Upper lobe of left lung (tissue), 6 donors: Measurements from ENCODE around the gene SH3BP4. TPM values are rescaled to one million over a fixed set of nuclear protein-coding genes. Genes with fewer than 3 reads are reported as not detected.

ENCODE experiments used
- ATAC-seq, 2 donors: fragments of 200-7000 bp; cut with Tn5 transposase; one replicate each; pipeline ENCODE4 v1.9.1; 2022; ENCODE audit warnings: mild to moderate bottlenecking in 2 of 2, moderate library complexity in 2 of 2; ENCODE audit not compliant: low FRiP score in 2 of 2
- DNase-seq, 2 donors: peaks; one replicate each; pipeline ENCODE4 v3.0.0-alpha.2; 2019 to 2020
- H3K27ac ChIP-seq, 4 donors: fragments of 200-600 bp; sonication (generic); one replicate each; pipeline ENCODE4 v1.5.1; 2016 to 2019
- H3K27me3 ChIP-seq, 4 donors: fragments of 200-600 bp; sonication (generic); one replicate each; pipeline ENCODE4 v1.5.1; 2017 to 2019
- H3K36me3 ChIP-seq, 4 donors: fragments of 200-600 bp; sonication (generic); one replicate each; pipeline ENCODE4 v1.5.1; 2016 to 2019
- H3K4me1 ChIP-seq, 4 donors: fragments of 200-600 bp; sonication (generic); one replicate each; pipeline ENCODE4 v1.5.1; 2018 to 2019
- H3K4me3 ChIP-seq, 4 donors: fragments of 200-600 bp; sonication (generic); one replicate each; pipeline ENCODE4 v1.5.1; 2017 to 2019; ENCODE audit warnings: mild to moderate bottlenecking in 2 of 4, moderate library complexity in 1 of 4
- H3K9me3 ChIP-seq, 4 donors: fragments of 200-600 bp; sonication (generic); one replicate each; pipeline ENCODE4 v1.5.1; 2018 to 2019
- CTCF ChIP-seq, 6 experiments: fragments of 450-650 bp in 4 of 6; fragments of 200-600 bp in 2 of 6; sonication (generic) in 2 of 6; IDR thresholded peaks; one replicate each; pipeline ENCODE4 v1.5.1; 2016 to 2019; ENCODE audit warnings: antibody characterized with exemption in 6 of 6
- EP300 ChIP-seq, 4 donors: sonication (generic); formaldehyde crosslinking; IDR thresholded peaks; one replicate each; pipeline ENCODE4 v1.5.1; 2017; ENCODE audit warnings: antibody characterized with exemption in 4 of 4, control low read depth in 2 of 4
- POLR2A ChIP-seq, 4 donors: fragments of 450-650 bp; IDR thresholded peaks; one replicate each; pipeline ENCODE4 v1.5.1; 2016 to 2017; ENCODE audit warnings: antibody characterized with exemption in 4 of 4, mild to moderate bottlenecking in 2 of 4
- POLR2AphosphoS5 ChIP-seq, 2 donors: sonication (generic); formaldehyde crosslinking; IDR thresholded peaks; one replicate each; pipeline ENCODE4 v1.5.1; 2017; ENCODE audit warnings: antibody characterized with exemption in 2 of 2
- WGBS, 2 donors: methylation state at CpG; one replicate each; pipeline ENCODE4 v1.1.5; 2017 to 2018; 5-methylcytosine and 5-hydroxymethylcytosine counted together
- total RNA-seq, 6 donors: library from RNA; depleted of rRNA in 4 of 6; stranded (reverse); fragments of >200 nt in 4 of 6; gene quantifications; one replicate each; pipeline versions ENCODE4 v1.1.0 to v1.2.1, GENCODE V29; 2016 to 2021
- donor health status: DM: no; HTN: no; CAD: no; lungs with moderate emphysema.
- donor health status: DM: no; HTN: yes; CAD: no; lungs with severe emphysema.

Gene SH3BP4
- total RNA-seq, 6 donors from 2014 or later, result 27.3 to 57.3 (median 33.4) TPM

GRCh38 chr2:234976479-234977227 is 24.8 kb downstream of the SH3BP4 start:
- Histone ChIP-seq H3K27ac (peak overlapping the region in 1 of 4 donors; percentile 42), H3K4me3 (no peak overlapping the region), H3K27me3 (no peaks in the 10 kb centered on the region), H3K36me3 (no peaks in the 10 kb centered on the region), H3K9me3 (no peaks in the 10 kb centered on the region), H3K4me1 (peaks cover 44 to 64% (median 49%) of the 10 kb centered on the region in 4 donors)
- no peak for TF ChIP-seq CTCF (IDR thresholded peaks at IDR 0.05)
- no peak for TF ChIP-seq EP300 (IDR thresholded peaks at IDR 0.05)
- TF ChIP-seq POLR2A (IDR thresholded peaks at IDR 0.05), result no peak
- TF ChIP-seq POLR2AphosphoS5 (IDR thresholded peaks at IDR 0.05), result no peak
- ATAC-seq (no peak), DNase-seq (no peak)
- WGBS, 2 donors, result 93 to 95% methylated on average over 17 to 18 of the region's 18 CpGs

DNA sequence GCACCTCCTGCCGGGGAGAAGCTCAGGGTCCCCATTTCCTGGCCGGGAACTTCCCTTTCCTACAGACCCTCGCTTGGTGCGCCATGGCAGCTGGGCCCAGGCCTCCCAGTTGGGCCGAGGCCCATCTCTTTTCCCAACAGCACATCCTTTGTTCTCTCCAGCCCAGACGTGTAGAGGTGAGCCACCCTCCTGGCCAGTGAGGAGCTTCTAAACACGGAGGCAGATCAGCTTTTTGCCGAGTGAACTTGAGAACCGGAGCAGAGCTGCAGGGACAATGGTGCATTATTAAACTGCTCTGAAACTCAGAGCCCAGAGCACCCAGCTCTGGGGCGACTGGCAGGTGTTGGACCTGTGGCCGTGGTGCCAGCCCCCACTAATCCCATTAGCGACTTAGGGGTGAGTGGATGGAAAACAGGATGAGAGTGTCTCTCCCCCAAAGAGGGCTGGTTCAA is 25.4 kb downstream of the SH3BP4 start:
- DNase-seq, result no peak
- Histone ChIP-seq H3K4me3 (no peak overlapping the region), H3K36me3 (no peaks in the 10 kb centered on the region), H3K9me3 (no peaks in the 10 kb centered on the region), H3K27me3 (no peaks in the 10 kb centered on the region), H3K27ac (peak overlapping the region in 1 of 4 donors; percentile 42), H3K4me1 (peaks cover 50 to 70% (median 55%) of the 10 kb centered on the region in 4 donors)
- TF ChIP-seq CTCF (IDR thresholded peaks at IDR 0.05) (no peak), POLR2AphosphoS5 (IDR thresholded peaks at IDR 0.05) (no peak)
- no peak for ATAC-seq
- 69 to 79% methylated on average over 3 to 12 of the region's 12 CpGs for WGBS, 2 donors

- TF ChIP-seq POLR2AphosphoS5 (IDR thresholded peaks at IDR 0.05) (peak in 1 of 2 donors; percentile 11), CTCF (IDR thresholded peaks at IDR 0.05) (no peak)
- no peaks in the 10 kb centered on the region for H3K27me3 ChIP-seq
- ATAC-seq, result peak in 1 of 2 donors; percentile 28
- H3K9me3 ChIP-seq, result no peaks in the 10 kb centered on the region
- peak overlapping the region; percentile 4 to 87 (median 68) for H3K27ac ChIP-seq
- H3K4me3 ChIP-seq, result peak overlapping the region in 3 of 4 donors; percentile 7 to 28 (median 16)
- peak in 1 of 2 donors; percentile 57 for DNase-seq
- no peaks in the 10 kb centered on the region for H3K36me3 ChIP-seq
- WGBS, 2 donors, result 47 to 63% methylated on average over 17 to 23 of the region's 23 CpGs
- peaks cover 63 to 83% (median 68%) of the 10 kb centered on the region in 4 donors for H3K4me1 ChIP-seq
Observed at GRCh38 chr2:234978466-234979203, 26.8 kb downstream of the SH3BP4 start.

DNA sequence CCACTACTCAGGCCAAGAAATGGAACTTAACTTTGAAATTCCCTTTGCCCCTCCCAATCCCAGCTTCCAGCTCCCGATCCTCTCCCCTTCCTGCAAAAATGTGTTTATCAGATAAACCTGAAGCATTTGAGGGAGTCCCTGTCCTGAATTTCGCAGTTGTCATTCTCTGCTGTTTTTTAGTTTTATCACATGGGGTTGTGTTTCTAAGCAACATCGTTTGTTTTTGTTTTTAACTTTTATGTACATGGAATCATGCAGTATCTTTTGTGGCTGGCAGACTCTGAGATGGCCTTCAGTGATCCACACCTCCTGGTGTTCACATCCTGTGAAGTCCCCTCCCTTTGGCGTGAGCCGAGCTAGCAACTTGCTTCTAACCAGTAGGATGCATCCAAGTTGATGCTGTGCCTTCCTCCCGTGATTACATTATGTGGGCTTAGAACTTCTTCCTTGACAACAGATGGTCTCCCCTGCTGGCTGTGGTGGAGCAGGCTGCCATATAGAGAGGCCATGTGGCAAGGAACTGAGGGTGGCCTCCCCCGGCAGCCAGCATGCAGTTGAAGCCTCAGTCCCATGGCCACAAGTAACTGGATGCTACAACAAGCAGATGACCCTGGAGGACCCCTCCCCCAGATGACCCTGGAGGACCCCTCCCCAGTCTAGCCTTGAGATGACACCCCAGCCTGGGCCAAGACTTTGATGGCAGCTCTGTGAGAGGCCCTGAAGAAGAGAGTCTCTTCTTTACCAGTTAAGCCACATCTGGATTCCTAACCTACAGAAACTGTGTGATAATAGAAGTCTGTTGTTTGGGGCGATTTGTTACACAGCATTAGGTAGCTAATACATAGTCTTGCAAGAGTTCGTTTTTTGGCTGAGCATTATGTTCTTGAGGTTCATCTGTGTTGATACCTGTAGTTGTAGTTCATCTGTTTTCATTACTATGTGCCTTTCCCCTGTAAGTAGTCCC is 27.7 kb downstream of the SH3BP4 start:
- peaks cover 66 to 82% (median 73%) of the 10 kb centered on the region in 4 donors for H3K4me1 ChIP-seq
- peak overlapping the region in 2 of 4 donors; percentile 16 to 28 for H3K4me3 ChIP-seq
- ATAC-seq (peak in 1 of 2 donors; percentile 20), DNase-seq (no peak)
- H3K27me3 ChIP-seq, result no peaks in the 10 kb centered on the region
- peak overlapping the region; percentile 14 to 88 (median 81) for H3K27ac ChIP-seq
- H3K36me3 ChIP-seq, result no peaks in the 10 kb centered on the region
- WGBS, 2 donors, result 56 to 74% methylated on average over 8 to 9 of the region's 9 CpGs
- peak in 1 of 2 donors; percentile 44 for TF ChIP-seq POLR2AphosphoS5 (IDR thresholded peaks at IDR 0.05)
- no peak for TF ChIP-seq EP300 (IDR thresholded peaks at IDR 0.05)
- no peak for TF ChIP-seq POLR2A (IDR thresholded peaks at IDR 0.05)
- peak in 1 of 6 experiments; percentile 10 for TF ChIP-seq CTCF (IDR thresholded peaks at IDR 0.05)
- no peaks in the 10 kb centered on the region for H3K9me3 ChIP-seq
